ENCODE results near the gene INPP5D.

DNA sequence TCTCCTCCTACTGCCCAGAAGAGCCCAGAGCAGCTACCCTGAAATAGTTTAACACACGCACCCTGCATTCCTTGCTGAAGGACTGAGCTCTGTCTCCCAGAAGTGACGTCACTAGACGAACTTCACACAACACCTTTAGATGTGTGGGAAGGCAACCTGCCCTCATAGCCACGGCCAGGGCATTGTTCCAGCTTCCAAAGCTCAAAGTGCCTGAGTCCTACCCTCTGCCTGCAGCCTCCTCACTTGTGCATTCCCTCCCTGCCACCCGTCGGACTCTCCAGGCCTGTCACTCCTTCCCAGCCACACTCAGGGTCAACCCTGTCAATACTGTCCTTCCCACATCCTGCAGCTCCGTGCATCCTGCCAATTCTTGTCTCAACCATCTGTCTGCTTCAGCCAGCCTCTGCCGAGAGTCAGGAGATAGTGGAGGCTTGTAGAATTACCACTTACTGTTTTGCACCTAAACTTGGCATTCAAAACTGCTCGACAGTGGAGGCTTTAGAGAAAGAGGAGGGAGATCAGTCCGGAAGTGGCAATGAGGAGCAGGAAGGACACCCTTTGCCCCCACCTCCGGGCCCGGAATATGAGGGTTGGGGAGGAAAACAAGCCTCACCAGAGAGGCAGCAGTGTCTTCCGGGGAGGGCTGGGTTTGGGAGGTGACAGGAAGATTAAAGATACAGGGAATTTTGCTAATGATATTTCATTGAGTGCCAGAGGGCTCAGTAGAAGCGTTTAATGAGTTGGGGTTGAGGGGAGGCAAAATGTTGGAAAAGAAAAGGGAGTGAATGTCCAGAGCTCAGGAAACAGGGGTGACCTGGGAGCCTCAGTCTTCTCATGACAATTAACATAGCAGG, 119.1 kb downstream of the INPP5D start:
- TF ChIP-seq POLR2A (IDR thresholded peaks at IDR 0.05), result no peak
- TF ChIP-seq, protein P1, sequence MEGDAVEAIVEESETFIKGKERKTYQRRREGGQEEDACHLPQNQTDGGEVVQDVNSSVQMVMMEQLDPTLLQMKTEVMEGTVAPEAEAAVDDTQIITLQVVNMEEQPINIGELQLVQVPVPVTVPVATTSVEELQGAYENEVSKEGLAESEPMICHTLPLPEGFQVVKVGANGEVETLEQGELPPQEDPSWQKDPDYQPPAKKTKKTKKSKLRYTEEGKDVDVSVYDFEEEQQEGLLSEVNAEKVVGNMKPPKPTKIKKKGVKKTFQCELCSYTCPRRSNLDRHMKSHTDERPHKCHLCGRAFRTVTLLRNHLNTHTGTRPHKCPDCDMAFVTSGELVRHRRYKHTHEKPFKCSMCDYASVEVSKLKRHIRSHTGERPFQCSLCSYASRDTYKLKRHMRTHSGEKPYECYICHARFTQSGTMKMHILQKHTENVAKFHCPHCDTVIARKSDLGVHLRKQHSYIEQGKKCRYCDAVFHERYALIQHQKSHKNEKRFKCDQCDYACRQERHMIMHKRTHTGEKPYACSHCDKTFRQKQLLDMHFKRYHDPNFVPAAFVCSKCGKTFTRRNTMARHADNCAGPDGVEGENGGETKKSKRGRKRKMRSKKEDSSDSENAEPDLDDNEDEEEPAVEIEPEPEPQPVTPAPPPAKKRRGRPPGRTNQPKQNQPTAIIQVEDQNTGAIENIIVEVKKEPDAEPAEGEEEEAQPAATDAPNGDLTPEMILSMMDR (IDR thresholded peaks at IDR 0.05), result no peak
- TF ChIP-seq EP300 (IDR thresholded peaks at IDR 0.05), result no peak
